Stomach (tissue), 4 donors: ENCODE results near the gene SHISAL1.

Source experiments
- EP300 ChIP-seq: sonication (generic); formaldehyde crosslinking; IDR thresholded peaks from one replicate; pipeline ENCODE4 v1.6.1; 2017; ENCODE audit warnings: antibody characterized with exemption
- POLR2A ChIP-seq, 4 donors: fragments of 450-650 bp; IDR thresholded peaks; one replicate each; pipeline ENCODE4 v1.6.1; 2016; ENCODE audit warnings: antibody characterized with exemption in 4 of 4, control low read depth in 2 of 4, mild to moderate bottlenecking in 1 of 4, moderate library complexity in 1 of 4
- TF ChIP-seq, protein P1 (sequence below), 7 experiments: fragments of 450-650 bp in 4 of 7; fragments of 200-600 bp in 3 of 7; sonication (generic) in 3 of 7; IDR thresholded peaks; one replicate each; pipeline ENCODE4 v1.5.1; 2016 to 2019; ENCODE audit warnings: antibody characterized with exemption in 7 of 7, control low read depth in 2 of 7, mild to moderate bottlenecking in 1 of 7

DNA sequence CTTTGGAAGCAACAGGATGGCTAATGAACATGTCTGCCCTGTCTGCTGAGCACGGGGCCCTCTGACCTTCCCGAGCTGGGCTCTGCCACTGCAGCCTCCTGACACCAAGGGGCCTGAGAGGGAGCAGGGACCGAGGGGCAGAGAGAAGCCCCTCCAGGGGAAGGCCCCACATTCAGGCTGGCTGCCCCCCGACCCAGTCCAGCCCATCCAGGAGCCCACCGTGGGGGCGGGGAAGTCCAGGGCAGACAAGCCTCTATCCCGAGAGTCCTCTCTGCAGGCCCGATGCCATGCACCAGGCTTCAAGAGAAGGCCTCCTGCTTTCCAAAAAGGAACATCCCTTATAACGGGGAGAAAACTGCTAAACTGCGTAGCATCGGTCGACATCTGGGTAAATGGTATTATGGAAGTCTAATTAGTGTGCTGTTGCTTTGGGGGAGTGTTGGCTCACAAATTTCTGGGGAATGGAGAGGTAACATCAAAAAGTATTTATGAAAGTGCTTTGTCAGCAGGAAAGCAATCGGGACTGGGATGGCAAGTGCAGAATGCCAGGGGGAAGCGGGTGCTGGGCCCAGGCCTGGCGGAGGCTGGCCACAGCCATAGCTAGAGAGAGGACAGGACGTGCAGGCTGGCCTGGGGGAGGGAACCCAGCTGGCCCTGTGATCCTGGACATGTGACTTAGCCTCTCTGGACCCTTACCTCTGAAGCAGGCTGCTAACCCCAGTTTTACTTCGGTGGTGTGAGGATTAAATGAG is 5.3 kb upstream of the SHISAL1 start:
- TF ChIP-seq POLR2A (IDR thresholded peaks at IDR 0.05) (no peak), EP300 (no peak)
- TF ChIP-seq, protein P1, sequence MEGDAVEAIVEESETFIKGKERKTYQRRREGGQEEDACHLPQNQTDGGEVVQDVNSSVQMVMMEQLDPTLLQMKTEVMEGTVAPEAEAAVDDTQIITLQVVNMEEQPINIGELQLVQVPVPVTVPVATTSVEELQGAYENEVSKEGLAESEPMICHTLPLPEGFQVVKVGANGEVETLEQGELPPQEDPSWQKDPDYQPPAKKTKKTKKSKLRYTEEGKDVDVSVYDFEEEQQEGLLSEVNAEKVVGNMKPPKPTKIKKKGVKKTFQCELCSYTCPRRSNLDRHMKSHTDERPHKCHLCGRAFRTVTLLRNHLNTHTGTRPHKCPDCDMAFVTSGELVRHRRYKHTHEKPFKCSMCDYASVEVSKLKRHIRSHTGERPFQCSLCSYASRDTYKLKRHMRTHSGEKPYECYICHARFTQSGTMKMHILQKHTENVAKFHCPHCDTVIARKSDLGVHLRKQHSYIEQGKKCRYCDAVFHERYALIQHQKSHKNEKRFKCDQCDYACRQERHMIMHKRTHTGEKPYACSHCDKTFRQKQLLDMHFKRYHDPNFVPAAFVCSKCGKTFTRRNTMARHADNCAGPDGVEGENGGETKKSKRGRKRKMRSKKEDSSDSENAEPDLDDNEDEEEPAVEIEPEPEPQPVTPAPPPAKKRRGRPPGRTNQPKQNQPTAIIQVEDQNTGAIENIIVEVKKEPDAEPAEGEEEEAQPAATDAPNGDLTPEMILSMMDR (IDR thresholded peaks at IDR 0.05), result no peak
